Lung (tissue), 12 donors: ENCODE data around the gene ARHGAP9. TPM values are rescaled to one million over a fixed set of nuclear protein-coding genes. Genes with fewer than 3 reads are reported as not detected.

Source experiments
- ATAC-seq: fragments of 200-7000 bp; cut with Tn5 transposase; one replicate; pipeline ENCODE4 v1.9.1; 2020; ENCODE audit warnings: moderate number of reproducible peaks; ENCODE audit not compliant: insufficient read depth, low FRiP score
- DNase-seq, 3 donors: peaks; one replicate each; pipeline ENCODE4 v3.0.0-alpha.2; 2013 to 2017
- H3K27ac ChIP-seq, 2 donors: one replicate each; pipeline ENCODE4 v1.5.1; 2013; ENCODE audit warnings: mild to moderate bottlenecking in 2 of 2, moderate library complexity in 2 of 2, control low read depth in 1 of 2, inconsistent platforms in 1 of 2, low read depth in 1 of 2, low read length in 1 of 2
- H3K27me3 ChIP-seq, 3 donors: one replicate each; pipeline ENCODE4 v1.5.1; 2013; ENCODE audit warnings: low read length in 2 of 3; ENCODE audit not compliant: control insufficient read depth in 3 of 3, insufficient read depth in 3 of 3
- H3K36me3 ChIP-seq, 4 donors: one replicate each; pipeline ENCODE4 v1.5.1; 2013; ENCODE audit warnings: low read length in 4 of 4, mild to moderate bottlenecking in 1 of 4, moderate library complexity in 1 of 4; ENCODE audit not compliant: control insufficient read depth in 4 of 4, insufficient read depth in 4 of 4
- H3K4me1 ChIP-seq, 5 donors: one replicate each; pipeline ENCODE4 v1.5.1; 2013; ENCODE audit warnings: low read length in 5 of 5, mild to moderate bottlenecking in 2 of 5, moderate library complexity in 1 of 5; ENCODE audit not compliant: control insufficient read depth in 5 of 5, insufficient read depth in 5 of 5
- H3K4me3 ChIP-seq: one replicate; pipeline ENCODE4 v1.5.1; 2013; ENCODE audit warnings: mild to moderate bottlenecking, control low read depth, moderate library complexity
- H3K9ac ChIP-seq, 2 donors: one replicate each; pipeline ENCODE4 v1.5.1; 2013; ENCODE audit warnings: low read length in 2 of 2, control low read depth in 1 of 2; ENCODE audit not compliant: insufficient read depth in 1 of 2
- H3K9me3 ChIP-seq, 4 donors: one replicate each; pipeline ENCODE4 v1.5.1; 2013; ENCODE audit warnings: low read length in 3 of 4, mild to moderate bottlenecking in 1 of 4, moderate library complexity in 1 of 4; ENCODE audit not compliant: control insufficient read depth in 4 of 4, insufficient read depth in 3 of 4
- WGBS, 2 donors: extraction: QIAGEN DNeasy Blood & Tissue Kit; methylation state at CpG; one replicate each; pipeline ENCODE4 v1.1.7; 2013; 5-methylcytosine and 5-hydroxymethylcytosine counted together
- polyA plus RNA-seq, 2 donors: library from polyadenylated mRNA; stranded (reverse); fragments of 200-250 nt; gene quantifications; one replicate each; pipeline ENCODE4 v1.2.1, GENCODE V29; 2013
- total RNA-seq, 2 donors: library from RNA; depleted of rRNA in 1 of 2; stranded (reverse); fragments of >200 nt in 1 of 2; gene quantifications; one replicate each; pipeline ENCODE4 v1.2.1, GENCODE V29; 2014 to 2021
- TF ChIP-seq, protein P1 (sequence below): IDR thresholded peaks from 2 replicates; pipeline ENCODE4 v1.5.1; 2012; ENCODE audit warnings: mild to moderate bottlenecking; ENCODE audit errors: control extremely low read depth, extremely low read depth
- donor health status: control.
- donor health status: control.
- donor health status: Bipolar disorder and iron deficiency.
- donor health status: healthy.
- donor health status: DM: yes; HTN: yes; CAD: no.

ARHGAP9 gene
- total and polyA plus RNA-seq, 4 donors: 14.7 to 62.1 (median 33.1) TPM

DNA sequence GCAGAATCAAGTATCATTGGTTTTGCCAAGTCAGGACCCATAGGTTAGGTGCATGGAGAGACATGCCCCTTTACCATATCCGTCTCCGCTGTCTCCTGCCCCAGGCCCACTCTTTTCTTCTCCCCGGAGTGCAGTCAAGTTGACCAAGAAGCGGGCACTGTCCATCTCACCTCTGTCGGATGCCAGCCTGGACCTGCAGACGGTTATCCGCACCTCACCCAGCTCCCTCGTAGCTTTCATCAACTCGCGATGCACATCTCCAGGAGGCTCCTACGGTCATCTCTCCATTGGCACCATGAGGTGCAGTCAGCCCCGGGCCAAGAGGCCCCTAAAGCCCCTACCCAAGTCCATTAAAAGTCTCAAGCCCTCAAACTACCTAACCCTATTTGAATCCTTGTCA, 15.1 kb downstream of the ARHGAP9 start:
- H3K27me3 ChIP-seq: peaks cover 0 to 10% (median 0%) of the 10 kb centered on the region in 3 donors
- DNase-seq (no peak), ATAC-seq (no peak)
- no peaks in the 10 kb centered on the region for H3K9me3 ChIP-seq
- no peak overlapping the region for H3K9ac ChIP-seq
- peaks cover 0 to 32% (median 14%) of the 10 kb centered on the region in 4 donors for H3K36me3 ChIP-seq
- TF ChIP-seq, protein P1, sequence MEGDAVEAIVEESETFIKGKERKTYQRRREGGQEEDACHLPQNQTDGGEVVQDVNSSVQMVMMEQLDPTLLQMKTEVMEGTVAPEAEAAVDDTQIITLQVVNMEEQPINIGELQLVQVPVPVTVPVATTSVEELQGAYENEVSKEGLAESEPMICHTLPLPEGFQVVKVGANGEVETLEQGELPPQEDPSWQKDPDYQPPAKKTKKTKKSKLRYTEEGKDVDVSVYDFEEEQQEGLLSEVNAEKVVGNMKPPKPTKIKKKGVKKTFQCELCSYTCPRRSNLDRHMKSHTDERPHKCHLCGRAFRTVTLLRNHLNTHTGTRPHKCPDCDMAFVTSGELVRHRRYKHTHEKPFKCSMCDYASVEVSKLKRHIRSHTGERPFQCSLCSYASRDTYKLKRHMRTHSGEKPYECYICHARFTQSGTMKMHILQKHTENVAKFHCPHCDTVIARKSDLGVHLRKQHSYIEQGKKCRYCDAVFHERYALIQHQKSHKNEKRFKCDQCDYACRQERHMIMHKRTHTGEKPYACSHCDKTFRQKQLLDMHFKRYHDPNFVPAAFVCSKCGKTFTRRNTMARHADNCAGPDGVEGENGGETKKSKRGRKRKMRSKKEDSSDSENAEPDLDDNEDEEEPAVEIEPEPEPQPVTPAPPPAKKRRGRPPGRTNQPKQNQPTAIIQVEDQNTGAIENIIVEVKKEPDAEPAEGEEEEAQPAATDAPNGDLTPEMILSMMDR: no peak
- 93 to 94% methylated on average over 12 of the region's 12 CpGs for WGBS, 2 donors
- no peak overlapping the region for H3K27ac ChIP-seq
- no peak overlapping the region for H3K4me3 ChIP-seq
- peaks cover 0 to 8% (median 4%) of the 10 kb centered on the region in 5 donors for H3K4me1 ChIP-seq

DNA sequence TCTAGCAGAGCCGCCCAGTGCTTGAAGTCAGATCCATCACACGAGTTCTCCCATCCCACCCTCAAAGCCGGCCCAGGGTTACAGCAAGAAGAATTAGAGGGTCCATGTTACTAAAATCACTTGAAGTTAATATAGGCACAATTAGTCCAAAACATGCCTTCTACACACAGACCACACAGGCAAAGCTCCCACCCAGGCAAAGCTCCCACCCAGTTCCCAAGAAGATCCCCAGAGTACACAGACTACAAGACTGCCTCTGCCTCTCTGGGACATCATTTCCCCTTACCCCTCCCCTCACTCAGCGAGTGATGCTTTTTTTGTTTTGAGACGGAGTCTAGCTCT, 16.8 kb downstream of the ARHGAP9 start:
- H3K4me1 ChIP-seq: peaks cover 0 to 15% (median 6%) of the 10 kb centered on the region in 5 donors
- DNase-seq (no peak), ATAC-seq (no peak)
- H3K27ac ChIP-seq: no peak overlapping the region
- H3K9ac ChIP-seq: no peak overlapping the region
- 25 to 28% methylated on average over 5 of the region's 5 CpGs for WGBS, 2 donors
- H3K27me3 ChIP-seq: peaks cover 0 to 10% (median 0%) of the 10 kb centered on the region in 3 donors
- TF ChIP-seq, protein P1: no peak
- peaks cover 0 to 24% (median 11%) of the 10 kb centered on the region in 4 donors for H3K36me3 ChIP-seq
- H3K4me3 ChIP-seq: no peak overlapping the region
- no peaks in the 10 kb centered on the region for H3K9me3 ChIP-seq

DNA sequence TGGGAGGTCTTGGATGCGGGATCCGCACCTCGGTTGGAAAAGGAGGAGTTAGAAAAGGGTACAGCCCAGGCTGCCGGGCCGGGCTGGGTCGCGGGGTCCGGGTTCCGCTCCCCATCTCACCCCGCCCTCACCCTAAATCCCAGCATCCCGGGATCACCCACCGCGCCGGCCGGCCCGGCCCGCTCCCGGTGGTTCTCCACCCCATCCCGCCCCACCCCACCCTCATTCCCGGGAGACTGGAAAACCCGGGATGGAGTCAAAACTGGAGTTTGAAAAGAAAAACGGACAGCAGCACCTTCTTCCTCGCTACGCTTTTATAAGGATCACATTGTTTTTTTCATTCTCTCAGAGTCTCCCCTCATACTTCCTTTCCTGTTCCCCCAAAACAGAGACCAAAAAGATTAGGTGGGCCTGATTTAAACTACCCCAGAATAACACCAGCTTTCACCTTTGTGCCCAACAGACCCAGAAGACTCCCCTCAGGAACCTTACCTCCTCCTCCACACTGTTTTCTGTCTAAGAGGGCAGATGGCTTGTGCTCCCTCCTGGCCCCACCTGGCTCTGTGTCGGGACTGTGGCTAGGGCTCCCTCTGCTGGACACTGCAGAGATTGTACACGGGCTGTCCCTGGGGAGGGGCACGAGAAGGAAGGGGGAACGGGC, 17.3 kb downstream of the ARHGAP9 start:
- Histone ChIP-seq H3K4me3 (peak overlapping the region; percentile 48), H3K4me1 (peaks cover 0 to 15% (median 6%) of the 10 kb centered on the region in 5 donors), H3K27ac (no peak overlapping the region), H3K36me3 (peaks cover 0 to 21% (median 10%) of the 10 kb centered on the region in 4 donors), H3K9ac (peak overlapping the region in 1 of 2 donors; percentile 81), H3K27me3 (peaks cover 0 to 10% (median 0%) of the 10 kb centered on the region in 3 donors), H3K9me3 (no peaks in the 10 kb centered on the region)
- TF ChIP-seq, protein P1: peak; percentile 77
- 0% methylated on average over 28 of the region's 28 CpGs for WGBS, 2 donors
- ATAC-seq: peak; percentile 78
- DNase-seq: peak; percentile 93 to 95 (median 93)

DNA sequence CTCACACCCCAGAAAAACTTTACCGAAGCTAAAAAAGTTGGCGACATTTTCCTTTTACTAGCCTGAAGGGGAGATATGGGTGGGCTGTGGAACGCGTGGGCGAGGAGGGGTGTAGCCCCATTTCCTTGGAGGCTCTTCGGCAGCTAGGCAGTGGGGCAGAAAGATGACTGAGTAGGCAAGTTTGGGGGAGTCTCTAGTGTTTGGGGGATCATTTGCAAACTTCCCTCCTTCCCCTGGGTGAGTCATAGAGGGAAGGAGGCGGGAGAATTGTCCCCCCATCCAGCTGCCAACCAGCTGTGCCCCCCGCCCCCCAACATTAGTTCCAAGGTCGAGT, 17.8 kb downstream of the ARHGAP9 start:
- Histone ChIP-seq H3K9me3 (no peaks in the 10 kb centered on the region), H3K4me1 (peaks cover 0 to 15% (median 6%) of the 10 kb centered on the region in 5 donors), H3K27me3 (peaks cover 0 to 10% (median 0%) of the 10 kb centered on the region in 3 donors), H3K27ac (no peak overlapping the region), H3K9ac (peak overlapping the region in 1 of 2 donors; percentile 94), H3K36me3 (peaks cover 0 to 20% (median 8%) of the 10 kb centered on the region in 4 donors), H3K4me3 (peak overlapping the region; percentile 48)
- ATAC-seq (no peak), DNase-seq (peak in 1 of 3 donors; percentile 85)
- 0 to 1% methylated on average over 7 to 9 of the region's 9 CpGs for WGBS, 2 donors
- TF ChIP-seq, protein P1: no peak
